HL-60 (cell line): Measurements from ENCODE around the gene TBC1D22B.
A peak's percentile ranks its signal among the peaks of the same experiment; 100 is the strongest.

Experiments used
- DNase-seq, 2 experiments: peaks; one replicate each; pipeline ENCODE4 v3.0.0-alpha.2; 2010 to 2020; ENCODE audit warnings: low read depth in 1 of 2, low spot score in 1 of 2
- H3K27ac ChIP-seq: fragments of 250-450 bp; sonication (Bioruptor Pico); replicated peaks from 2 replicates; pipeline ENCODE4 v1.5.1; 2020; ENCODE audit warnings: mild to moderate bottlenecking, moderate library complexity
- H3K27me3 ChIP-seq: fragments of 250-450 bp; sonication (Bioruptor Pico); 2 replicates; pipeline ENCODE4 v1.5.1; 2021; ENCODE audit warnings: mild to moderate bottlenecking, moderate library complexity; ENCODE audit not compliant: insufficient read depth, poor library complexity, severe bottlenecking
- H3K4me3 ChIP-seq: replicated peaks from 2 replicates; pipeline ENCODE4 v1.5.1; 2011; ENCODE audit warnings: mild to moderate bottlenecking, control low read depth, low read length; ENCODE audit not compliant: insufficient read depth
- CTCF ChIP-seq: IDR thresholded peaks from one replicate; pipeline ENCODE4 v1.5.1; 2011; ENCODE audit warnings: low read length, control low read depth, inconsistent platforms; ENCODE audit not compliant: insufficient read depth
- GABPA ChIP-seq: IDR thresholded peaks from 2 replicates; pipeline ENCODE4 v1.6.1; 2012; ENCODE audit warnings: low read depth
- POLR2AphosphoS5 ChIP-seq: IDR thresholded peaks from 2 replicates; pipeline ENCODE4 v1.6.1; 2012; ENCODE audit warnings: low read depth
- REST ChIP-seq: IDR thresholded peaks from 2 replicates; pipeline ENCODE4 v1.6.1; 2012; ENCODE audit warnings: low read depth; ENCODE audit not compliant: insufficient replicate concordance
- SPI1 ChIP-seq: IDR thresholded peaks from 2 replicates; pipeline ENCODE4 v1.6.1; 2012; ENCODE audit warnings: low read depth, mild to moderate bottlenecking, borderline replicate concordance

The TBC1D22B gene

GRCh38 chr6:37238381-37238780 is 19.2 kb upstream of the TBC1D22B start:
- Histone ChIP-seq H3K4me3 (no peak overlapping the region), H3K27ac (no peak overlapping the region), H3K27me3 (no peaks in the 10 kb centered on the region)
- DNase-seq = no peak
- no peak for TF ChIP-seq GABPA
- no peak for TF ChIP-seq CTCF
- TF ChIP-seq REST = no peak
- no peak for TF ChIP-seq POLR2AphosphoS5

- Histone ChIP-seq H3K27ac (peak overlapping the region; percentile 75), H3K4me3 (no peak overlapping the region), H3K27me3 (no peaks in the 10 kb centered on the region)
- no peak for DNase-seq
- TF ChIP-seq REST (no peak), SPI1 (no peak), CTCF (no peak), POLR2AphosphoS5 (no peak)
Observed at GRCh38 chr6:37239526-37239925, 18.0 kb upstream of the TBC1D22B start.

- Histone ChIP-seq H3K4me3 (no peak overlapping the region), H3K27ac (peak overlapping the region; percentile 75)
- DNase-seq = peak; percentile 86 to 96
Observed at GRCh38 chr6:37239950-37240713, 17.4 kb upstream of the TBC1D22B start.

More at GRCh38 chr6:37239950-37240713, 17.4 kb upstream of the TBC1D22B start:
- H3K27me3 ChIP-seq = no peaks in the 10 kb centered on the region
- TF ChIP-seq GABPA (no peak), REST (no peak), CTCF (no peak), SPI1 (peak; percentile 80), POLR2AphosphoS5 (peak; percentile 73)
